Fibroblast of peridontal ligament (primary cell): ENCODE measurements around the gene ATAD2B.

Experiments
- DNase-seq: peaks from one replicate; pipeline ENCODE4 v3.0.0-alpha.2; 2010; ENCODE audit errors: extremely low read depth

ATAD2B gene

DNA sequence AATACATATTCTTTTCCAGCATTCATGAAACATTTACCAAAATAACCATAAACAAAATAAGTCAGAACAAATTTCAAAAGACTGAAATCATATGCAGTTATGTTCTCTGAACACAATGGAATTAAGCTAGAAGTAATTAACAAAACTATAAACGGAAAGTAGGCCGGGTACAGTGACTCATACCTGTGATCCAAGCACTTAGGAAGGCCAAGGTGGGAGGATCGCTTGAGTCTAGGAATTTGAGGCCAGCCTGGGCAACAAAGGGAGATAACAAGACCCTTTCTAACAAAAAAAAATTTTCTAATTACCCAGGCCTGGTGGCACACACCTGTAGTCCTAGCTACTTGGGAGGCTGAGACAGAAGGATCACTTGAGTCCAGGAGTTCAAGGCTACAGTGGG is 14.9 kb downstream of the ATAD2B start:
- no peak for DNase-seq

DNA sequence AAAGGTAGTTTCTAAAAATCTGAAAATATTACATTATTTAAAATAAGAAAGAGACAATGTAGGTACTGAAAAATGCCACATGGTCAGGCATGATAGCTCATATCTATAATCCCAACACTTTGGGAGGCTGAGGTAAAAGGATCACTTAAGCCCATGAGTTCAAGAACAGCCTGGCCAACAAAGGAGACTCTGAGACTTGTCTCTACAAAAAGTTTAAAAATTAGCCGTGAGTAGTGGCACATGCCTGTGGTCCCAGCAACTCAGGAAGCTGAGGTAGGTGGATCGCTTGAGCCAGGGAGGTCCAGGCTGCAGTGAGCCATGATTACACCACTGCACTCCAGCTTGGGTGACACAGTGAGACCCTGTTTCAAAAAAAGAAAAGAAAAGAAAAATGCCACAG is 21.8 kb downstream of the ATAD2B start:
- no peak for DNase-seq

DNA sequence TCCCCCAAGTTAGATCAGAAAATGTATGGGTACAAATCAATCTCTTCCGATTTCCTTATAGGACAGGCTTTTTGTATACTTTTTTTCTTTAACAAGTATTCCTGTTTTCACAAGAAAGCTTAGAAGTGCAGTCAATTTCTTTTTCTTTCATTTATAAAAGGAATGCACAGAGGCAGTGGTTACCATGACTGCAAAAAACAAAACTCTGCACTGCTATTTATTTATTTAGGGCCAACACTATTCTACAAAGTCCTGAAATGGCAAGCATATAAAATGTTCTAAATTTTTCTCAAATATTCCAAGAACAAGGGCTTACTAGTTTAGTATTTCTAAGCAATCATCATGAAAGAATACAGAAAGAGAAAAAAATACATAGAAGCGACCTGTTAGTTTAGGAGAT is 22.2 kb downstream of the ATAD2B start:
- DNase-seq = peak; percentile 89

DNA sequence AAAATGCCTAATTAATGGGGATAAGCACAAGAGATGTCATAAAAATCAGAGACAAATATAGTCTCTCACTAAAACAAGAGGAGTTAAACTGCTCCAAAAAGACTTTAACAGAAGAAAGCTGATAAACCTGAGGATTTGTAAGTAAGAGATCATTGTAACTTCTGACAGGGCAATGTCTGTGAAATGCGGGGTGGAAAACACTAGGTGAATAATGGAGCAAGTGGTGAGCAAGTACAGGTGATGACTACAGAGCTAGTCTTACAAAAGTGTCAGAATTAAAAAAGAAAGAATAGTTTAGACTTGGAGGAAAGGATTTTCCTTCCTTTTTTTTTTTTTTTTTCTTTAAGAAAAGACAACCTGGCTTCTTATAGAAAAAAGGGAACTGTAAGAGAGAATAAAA is 22.7 kb downstream of the ATAD2B start:
- no peak for DNase-seq

DNA sequence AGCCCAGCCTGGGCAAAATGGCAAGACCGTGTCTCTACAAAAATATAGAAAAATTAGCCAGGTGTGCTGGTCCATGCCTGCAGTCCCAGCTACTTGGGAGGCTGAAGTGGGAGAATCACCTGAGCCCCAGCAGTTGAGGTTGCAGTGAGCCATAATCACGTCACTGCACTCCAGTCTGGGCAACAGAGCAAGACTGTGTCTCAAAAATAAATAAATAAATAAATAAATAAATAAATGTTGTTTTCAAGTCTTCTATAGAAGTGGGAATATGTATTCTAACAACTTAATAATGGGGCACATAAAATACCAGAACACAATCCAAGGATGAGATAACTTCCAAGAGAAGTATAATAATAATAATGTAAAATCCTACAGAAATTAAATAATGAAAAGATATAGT is 23.9 kb downstream of the ATAD2B start:
- DNase-seq = no peak

DNA sequence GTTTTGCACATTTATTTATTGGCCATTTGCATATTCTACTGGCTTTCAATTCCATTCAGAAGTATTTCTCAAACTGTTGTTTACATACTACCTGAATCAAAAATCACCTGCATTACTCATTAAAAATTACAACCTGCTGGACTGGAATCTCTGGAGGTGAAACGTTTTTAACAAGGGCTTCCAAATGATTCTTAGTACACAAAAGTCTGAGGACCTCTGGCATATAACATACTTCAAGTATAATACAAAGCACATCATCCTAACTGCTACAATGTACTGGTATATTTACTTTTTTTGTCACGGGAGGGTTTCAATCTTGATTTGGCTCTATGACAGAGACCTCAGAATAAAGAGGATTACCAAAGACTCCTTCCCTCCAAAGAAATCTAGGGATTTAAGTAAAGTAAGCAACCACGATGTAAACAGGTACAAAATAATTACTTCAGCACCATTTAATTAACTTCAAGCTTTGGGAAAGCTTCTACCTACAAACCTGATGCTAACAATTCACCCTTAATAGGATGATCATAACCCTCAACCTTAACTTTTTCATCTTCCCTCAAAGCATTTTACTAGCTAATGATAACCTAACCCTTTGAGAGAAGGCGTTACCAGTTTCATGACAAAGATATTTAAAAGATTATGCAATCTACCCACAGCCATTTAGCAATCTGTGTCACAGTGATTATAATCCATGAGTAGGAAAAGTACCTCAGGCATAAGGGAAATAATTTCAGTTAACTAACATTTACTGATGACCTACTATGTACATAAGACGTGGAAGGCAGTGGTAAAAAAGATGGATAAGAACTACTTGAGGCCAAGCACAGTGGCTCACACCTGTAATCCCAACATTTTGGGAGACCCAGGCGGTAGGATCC is 24.7 kb downstream of the ATAD2B start:
- DNase-seq = peak; percentile 85

DNA sequence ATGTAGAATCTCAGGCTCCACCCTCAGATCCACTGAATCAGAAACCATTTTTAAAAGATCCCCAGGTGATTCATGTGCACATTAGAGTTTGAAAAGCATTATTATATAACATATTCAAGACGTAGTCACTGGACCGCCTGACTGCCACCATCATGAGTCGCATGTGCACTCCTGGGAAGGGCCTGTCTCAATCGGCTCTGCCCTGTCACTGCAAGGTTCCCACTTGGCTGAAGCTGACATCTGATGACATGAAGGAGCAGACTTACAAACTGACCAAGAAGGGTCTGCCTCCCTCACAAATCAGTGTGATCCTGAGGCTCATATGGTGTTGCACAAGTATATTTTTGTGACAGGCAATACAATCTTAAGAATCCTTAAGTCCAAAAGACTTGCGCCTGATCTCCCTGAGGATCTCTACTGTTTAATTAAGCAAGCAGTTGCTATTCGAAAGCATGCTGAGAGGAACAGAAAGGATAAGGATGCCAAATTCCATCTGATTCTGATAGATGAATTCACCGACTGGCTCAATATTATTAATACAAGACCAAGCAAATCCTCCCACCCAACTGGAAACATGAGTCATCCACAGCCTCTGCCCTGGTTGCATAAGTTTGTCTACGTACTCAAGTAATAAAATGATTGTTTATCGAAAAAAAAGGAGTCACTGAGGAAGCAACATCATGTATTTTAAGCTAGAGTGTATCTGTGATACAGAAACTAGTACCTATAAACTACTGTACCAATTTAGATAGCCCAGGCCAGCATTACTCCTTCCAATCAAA is 26.2 kb downstream of the ATAD2B start:
- peak; percentile 94 for DNase-seq

DNA sequence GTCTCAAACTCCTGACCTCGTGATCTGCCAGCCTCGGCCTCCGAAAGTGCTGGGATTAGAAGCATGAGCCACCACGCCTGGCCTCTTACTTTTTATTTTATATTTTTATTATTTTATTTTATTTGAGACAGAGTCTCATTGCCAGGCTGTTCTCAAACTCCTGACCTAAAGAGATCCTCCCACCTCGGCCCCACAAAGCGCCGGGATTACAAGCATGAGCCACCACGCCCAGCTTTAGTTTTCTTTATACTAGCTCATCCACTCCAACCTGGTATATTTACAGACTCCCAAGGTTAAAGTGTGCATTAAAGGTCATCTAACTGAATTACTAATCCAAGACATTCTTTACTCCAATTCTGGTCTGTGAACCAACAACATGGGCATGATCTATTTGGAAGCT is 26.8 kb downstream of the ATAD2B start:
- DNase-seq = no peak

DNA sequence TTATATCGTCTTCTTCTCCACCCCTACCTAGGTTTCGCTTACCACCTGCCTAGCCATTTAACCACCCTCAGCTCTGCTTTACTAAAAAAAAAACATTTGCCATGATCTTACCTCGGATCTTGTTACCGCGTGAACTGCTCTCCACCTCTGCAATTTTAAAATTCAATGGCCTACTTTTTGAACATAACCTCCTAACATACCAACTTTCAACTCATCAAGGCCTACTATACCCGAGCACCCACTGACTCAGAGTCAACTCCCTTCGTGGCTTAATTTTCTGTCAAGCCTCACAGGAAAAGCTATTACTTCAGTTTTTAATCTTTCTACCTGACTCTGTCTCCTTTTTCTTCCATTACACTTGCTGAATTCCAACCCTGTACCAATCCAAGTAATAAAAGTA is 55.7 kb downstream of the ATAD2B start:
- no peak for DNase-seq

DNA sequence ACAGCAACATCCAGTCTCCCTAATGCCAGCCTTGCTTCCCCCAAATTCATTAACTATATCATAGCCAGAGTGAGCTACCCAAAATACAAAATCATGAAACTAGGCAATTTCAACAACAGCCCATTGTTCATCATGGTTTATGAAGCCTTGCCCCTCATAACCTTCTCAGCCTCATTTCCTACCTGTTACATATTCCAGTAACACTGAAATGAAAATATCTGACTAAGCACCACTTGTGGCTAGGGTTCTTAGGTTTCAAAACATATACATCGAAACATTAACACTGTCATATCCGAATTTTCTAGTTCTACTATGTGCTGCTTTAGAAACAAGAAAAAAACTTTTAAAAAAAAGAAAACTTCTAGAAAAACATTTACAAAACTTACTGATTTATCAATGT is 59.5 kb downstream of the ATAD2B start:
- DNase-seq = no peak

DNA sequence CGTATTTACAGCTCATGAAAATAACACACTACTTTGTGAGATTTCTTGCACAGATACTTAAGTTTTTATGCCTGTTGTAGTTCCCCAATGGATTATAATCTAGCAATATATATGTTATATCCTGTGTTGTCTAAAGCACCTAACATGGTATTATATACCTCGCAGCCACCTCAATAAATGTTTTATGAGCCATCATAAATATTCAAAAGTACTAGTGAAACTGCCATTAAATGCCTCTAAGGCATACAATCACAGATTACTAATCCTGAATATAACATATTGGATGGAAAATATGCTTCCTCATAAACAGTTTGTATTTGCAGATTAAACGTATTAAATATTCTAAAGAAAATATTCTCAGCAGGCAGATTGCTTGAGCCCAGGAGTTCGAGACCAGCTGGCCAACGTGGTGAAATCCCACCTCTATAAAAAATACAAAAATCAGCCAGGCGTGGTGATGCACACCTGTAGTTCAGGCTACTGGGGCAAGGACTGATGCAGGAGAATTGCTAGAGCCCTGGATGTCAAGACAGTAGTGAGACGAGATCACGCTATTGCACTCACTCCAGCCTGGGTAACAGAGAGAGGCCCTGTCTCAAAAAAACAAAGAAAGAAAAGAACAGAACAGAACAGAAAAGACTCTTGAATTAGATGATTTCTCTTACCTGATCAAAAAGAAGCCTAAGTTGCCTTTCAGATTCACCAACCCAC is 64.1 kb downstream of the ATAD2B start:
- DNase-seq = no peak

DNA sequence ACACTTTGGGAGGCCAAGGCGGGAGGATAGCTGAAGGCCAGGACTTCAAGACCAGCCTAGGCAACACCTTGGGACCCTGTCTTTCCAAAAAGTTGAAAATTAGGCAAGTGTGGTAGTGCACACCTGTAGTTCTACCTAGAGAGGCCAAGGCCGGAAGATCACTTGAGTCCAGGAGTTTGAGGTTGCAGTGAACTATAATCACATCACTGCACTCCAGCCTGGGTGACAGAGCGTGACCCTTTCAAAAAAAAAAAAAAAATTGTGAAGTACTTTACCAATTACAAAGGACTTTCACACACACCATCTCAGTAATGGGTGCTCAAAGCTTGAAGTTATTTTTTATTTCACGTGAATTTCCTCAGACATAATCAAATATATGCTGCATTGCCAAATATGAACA is 65.0 kb downstream of the ATAD2B start:
- no peak for DNase-seq

DNA sequence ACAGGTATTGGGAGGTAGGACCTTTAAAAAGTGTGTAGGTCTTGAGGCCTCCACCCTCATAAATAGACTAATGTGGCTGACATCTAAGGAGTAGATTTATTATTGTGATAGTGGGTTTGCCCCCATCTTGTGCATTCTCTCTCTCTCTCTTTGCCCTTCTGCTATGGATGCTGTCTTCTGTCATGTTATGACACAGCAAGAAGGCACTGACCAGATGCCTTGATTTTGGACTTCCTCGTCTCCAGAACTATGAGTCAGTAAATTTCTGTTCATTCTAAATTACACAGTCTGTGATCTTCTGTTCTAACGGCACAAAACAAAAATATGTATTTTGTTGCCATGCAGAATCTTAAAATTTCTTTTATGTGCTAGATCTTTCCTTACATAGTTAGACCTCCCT is 66.9 kb downstream of the ATAD2B start:
- DNase-seq = peak; percentile 66

DNA sequence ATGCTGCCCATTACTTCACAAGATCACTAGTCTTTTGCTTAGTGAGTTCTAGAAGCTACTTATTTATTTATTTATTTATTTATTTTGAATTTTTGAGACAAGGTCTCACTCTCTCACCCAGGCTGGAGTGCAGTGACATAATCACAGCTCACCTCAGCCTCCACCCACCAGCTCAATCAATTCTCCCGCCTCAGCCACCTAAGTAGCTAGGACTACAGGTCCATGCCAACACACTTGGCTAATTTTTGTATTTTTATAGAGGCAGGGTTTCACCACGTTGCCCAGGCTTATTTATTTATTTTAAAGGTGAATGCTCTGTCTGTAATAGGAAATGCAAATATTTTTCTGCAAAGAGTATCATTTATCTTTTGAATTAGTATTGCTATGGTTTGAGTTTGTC is 67.7 kb downstream of the ATAD2B start:
- DNase-seq = no peak

DNA sequence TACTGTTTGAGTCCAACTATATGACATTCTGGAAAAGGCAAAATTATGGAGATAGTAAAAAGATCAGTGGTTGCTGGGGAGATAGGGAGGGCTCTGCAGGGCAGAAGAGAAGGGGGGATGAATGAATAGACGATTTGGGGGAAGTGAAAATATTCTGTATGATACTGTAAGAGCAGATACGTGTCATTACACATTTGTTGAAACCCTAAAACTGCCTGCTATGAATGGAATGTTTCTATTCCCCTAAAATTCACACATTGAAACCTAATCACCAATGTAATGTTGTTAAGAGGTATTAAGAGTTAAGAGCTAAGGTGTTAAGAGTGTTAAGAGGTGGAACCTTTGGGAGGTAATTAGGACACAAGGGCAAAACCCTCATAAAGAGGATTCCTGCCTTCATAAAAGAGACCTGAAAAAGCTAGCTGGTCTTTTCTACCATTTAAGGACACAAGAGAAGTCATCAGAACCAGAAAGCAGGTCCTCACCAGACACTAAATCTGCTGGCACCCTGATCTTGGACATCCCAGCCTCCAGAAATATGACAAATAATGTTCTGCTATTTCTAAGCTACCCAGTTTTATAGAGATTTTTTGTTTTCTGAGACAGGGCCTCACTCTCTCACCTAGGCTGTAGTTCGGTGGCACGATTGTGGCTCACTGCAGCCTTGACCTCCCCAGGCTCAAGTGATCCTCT is 76.2 kb downstream of the ATAD2B start:
- DNase-seq = no peak

DNA sequence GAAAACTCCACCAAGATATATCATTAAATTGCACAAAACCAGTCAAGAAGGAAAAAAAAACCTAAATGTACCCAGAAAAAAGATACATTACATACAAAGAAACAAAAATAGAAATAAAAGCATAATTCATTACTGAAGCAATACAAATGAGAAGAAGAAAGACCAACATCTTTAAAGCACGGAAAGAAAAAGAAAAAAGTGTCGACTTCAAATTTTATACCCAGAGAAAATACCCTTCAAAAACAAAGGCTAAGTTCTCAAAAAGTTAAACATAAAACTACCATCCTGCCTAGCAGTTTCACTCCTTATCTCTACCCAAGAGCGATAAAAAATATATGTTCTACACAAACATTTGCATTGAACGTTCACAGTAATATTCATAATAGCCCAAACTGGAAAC is 82.0 kb downstream of the ATAD2B start:
- DNase-seq = no peak

DNA sequence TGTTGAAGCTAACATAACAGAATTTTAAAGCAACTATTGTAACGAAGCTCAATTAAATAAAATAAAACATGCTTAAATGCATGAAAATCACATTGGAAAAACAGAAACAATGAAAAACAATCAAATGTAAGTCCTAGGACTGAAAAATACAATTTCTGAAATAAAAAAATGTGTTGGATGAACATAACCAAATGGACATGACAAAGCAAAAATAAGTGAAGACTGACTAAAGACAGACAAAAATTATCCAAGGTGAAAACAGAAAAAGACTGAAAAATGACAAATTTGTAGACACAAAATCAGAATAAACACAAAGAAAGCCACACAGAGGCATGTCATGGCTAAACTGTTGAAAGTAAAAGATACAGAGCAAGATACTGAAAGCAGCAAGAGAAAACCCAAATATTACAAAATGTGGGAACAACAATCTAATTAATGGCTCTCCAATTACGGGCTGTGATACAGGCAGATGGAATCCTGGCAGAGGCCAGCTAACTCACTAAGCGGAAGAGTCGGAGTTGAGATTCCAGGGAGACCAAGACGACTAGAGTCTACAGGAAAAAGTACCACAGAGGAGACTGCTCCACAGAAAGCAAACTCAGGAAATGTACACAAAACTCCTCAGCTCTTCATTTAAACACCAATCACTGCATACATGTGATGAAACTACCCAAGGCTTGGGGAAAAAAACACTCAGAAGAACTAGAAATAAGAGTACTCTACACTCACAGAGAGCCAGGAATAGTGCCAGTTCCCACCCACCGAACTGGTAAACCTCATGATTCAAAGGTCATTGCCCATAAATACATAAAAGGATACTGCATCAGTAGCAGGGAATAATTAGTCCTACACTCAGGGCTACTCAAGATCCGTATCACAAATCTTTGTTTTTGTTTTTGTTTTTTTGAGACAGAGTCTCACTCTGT is 83.6 kb downstream of the ATAD2B start:
- peak; percentile 30 for DNase-seq

DNA sequence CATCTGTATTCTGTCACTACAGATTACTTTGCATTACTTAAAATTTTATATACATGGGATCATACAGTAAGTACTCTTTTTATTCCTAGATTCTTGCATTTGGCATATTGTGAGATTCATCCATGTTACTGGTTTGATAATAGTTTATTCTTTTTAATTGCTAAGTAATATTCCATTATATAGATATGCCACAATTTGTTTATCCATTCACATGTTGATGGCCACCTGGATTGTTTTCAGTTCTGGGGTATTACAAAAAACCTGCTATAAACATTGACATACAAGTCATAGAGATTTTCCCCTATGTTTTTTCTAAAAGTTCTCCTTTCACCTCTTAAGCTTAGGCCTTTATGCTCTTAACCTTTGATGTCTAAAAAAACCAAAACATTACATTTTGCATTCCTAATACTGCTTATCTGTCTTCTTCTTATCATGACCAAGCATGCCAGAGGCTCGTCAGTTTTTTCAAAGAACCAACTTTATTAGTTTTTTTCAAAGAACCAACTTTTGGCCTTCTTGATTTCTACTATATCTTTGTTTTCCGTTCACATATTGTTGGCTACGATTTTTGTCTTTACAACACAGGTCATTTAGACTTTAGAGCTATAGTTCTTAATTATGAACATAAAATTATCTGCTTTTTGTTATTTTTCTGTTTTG is 86.9 kb downstream of the ATAD2B start:
- no peak for DNase-seq

DNA sequence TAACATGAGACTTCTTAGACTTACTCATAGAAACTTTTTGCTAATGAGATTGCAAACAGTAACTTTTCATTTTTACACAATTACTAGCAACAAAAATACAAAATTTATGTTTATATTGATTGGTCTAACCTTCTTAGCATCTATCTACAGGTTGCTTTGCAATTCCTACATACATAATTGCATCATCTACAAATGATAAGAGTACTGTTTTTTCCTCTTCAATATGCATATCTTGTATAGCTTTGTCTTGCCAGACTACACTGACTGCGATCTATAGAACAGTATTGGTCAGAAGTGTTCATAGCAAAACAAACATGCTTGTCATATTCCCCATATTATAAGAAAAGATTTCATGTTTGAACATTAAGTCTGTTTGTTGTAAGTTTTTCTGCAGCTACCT is 87.9 kb downstream of the ATAD2B start:
- DNase-seq = no peak

DNA sequence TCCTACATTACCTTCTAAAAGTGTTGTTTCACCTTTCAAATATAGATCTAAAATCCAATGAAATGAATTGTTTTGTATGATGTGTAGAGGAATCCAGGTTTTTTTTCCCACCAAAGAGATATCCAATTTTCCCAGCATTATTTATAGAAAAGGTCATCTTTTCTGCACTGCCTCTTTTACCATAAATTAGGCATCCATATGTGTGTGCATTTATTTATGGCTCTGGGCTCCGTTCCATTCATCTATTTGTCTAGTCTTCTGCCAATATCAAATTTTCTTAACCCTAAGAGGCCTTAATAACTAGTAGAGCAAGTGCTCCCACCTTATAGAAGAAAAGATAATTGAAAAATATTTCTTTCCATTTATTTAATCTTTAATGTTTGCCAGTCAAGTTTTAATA is 88.3 kb downstream of the ATAD2B start:
- no peak for DNase-seq
